ENCODE data around the gene UPK3BL2.
A peak's percentile ranks its signal among the peaks of the same experiment; 100 is the strongest.
"Not testable (repeated sequence)": the region's sequence is repeated elsewhere in the genome, so short reads cannot be mapped to it uniquely, and the experiment has no call there.

The UPK3BL2 gene, protein sequence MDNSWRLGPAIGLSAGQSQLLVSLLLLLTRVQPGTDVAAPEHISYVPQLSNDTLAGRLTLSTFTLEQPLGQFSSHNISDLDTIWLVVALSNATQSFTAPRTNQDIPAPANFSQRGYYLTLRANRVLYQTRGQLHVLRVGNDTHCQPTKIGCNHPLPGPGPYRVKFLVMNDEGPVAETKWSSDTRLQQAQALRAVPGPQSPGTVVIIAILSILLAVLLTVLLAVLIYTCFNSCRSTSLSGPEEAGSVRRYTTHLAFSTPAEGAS

DNA sequence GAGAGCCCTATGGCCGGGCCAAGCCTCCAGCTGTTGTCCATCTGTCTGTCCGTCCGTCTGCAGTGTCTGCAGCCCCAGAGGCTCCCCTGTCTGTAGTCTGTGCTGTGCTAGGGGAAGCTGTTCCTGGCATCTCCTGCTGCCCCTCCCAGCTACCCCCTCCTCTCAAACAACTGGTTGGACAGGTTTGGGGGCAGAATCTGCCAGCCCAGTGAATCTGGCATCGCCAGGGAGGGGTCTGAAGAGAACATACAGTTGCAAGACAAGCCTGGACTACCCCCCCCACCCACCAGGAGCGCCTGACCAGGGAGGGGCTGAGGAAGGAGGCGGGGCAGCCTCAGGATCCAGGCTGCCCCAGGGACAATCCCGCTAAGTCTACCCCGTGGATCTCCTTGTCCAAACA, at the start of gene UPK3BL2:
Gene UPK3BL2, minus strand, starts transcription at position 101 of the 400 bp plus-strand sequence. Its CDS starts 60 bp downstream, at position 41.
- DNase-seq: not testable (repeated sequence)

DNA sequence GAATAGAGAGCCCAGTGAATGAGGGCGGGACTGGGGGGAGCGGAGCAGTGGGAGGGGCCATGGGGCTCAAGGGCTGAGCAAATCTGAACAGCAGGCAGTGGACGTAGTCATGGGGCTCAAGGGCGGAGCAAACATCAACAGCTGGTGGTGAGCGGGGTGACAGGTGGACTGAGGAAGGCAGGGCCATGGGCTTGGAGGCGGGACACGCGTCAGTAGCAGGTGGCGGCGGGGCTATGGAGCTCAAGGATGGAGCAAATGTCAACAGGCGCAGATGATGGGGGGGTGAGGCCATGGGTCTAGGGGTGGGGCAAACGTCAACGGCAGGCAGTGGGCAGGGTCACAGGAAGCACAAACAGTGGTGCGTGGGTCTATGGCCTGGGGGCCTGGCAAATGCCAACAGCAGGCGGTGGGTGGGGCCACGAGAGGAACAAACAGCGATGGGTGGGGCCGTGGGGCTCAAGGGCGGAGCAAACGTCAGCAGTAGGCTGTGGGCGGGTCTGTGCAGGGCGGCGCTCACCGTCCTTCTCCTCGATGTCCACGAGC, 49.1 kb upstream of the UPK3BL2 start:
- not testable (repeated sequence) for DNase-seq

DNA sequence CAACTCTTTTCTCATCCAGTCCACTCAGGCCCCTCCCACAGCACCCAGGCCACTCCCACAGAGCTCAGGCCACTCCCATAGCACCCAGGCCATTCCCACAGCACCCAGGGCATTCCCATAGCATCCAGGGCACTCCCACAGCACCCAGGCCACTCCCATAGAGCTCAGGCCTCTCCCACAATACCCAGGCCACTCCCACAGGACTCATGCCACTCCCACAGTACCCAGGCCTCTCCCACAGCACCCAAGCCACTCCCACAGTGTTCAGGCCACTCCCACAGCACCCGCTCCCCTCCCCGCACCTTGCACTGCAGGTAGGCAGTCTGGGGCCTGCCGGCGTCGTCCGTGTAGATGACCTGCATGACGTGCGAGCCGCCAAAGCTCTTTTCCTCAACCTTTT, 46.4 kb upstream of the UPK3BL2 start:
- DNase-seq: not testable (repeated sequence)

DNA sequence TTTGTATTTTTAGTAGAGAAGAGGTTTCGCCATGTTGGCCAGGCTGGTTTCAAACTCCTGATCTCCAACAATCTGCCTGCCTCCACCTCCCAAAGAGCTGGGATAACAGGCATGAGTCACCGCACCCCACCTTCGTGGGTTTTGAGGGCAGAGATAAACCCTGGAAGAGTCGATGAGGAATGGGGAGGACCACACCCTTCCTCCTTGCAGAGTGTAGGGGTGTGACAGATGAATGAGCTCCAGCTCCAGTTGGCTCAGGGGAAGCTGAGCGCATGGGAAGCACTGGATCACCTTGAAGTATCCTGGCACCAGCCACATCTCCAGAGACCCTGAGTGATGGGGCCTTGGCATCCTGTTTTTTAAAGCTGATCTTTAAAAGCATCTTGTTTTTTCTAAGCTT, 40.0 kb upstream of the UPK3BL2 start:
- not testable (repeated sequence) for DNase-seq

DNA sequence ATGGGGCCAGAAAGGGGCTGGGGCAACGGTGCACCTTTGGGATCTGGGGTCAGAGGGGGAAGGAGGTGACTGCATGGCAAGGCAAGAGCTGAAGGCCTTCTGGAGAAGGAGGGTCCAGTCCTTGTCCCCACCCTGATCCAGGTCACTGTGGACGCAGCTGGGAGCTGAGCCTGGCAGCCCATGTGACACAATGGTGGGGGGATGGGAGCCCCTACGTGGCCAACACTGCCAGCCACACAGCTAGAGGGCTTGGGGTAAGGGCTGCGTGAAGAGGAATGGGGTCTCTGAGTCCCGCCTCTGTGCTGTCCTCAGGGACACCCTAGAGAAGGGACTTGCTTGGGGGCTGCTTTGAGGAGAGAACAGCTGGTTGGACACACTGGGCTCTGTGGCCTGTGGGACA, 38.2 kb upstream of the UPK3BL2 start:
- not testable (repeated sequence) for DNase-seq

DNA sequence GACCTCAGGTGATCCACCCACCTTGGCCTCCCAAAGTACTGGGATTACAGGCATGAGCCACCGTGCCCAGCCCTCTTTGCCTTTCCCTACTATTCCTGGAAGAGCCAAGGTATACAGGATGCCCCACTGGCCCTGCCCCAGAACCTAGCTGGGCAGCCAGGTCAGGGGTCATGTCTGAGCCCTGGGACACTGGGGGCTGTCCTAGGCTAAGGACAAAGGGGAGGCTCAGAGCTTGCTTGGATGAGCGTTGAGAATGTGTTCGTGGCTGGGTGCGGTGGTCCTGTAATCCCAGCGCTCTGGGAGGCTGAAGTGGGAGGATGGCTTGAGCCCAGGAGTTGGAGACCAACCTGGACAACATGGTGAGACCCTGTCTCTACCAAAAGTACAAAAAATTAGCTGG, 35.0 kb upstream of the UPK3BL2 start:
- DNase-seq: not testable (repeated sequence)

DNA sequence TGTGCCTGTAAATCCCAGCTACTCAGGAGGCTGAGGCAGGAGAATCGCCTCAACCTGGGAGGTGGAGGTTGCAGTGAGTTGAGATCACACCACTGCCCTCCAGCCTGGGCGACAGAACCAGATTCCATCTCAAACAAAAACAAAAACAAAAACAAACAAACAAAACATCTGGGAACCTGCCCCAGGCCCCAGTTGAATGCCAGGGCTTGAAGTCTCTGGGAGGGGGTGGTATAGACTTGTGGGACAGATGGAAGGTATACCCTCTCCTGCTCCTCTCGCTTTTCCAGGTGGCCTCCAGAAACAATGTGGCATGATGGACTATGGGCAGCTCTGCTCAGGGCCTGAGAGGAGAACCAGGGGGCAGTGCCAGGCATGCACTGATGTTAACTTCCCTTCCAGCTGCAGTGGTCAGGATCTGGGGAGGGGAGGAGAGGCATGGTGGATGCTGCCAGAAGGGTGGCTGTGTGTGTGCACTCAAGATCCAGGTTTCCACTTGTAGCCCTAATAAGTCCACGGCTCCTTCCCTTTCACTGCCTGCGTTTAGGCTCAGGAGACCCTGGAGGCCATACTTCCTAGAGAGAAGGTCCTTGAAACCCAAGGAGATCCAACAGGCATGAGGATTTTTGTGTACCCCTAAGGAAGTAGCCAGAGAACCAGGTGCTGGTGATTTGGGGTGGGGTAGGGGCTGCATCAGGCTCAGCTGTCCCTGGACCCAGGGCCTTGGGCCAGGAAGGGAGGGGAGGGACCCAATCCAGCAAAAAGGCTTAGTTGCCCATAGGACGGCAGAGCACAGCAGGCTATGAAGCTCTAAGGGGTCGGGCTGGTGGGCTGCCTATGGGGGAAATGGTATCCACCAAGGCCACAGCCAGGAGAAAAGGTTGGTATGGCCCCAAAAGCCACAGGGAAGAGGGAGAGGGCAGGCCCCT, 34.1 kb upstream of the UPK3BL2 start:
- not testable (repeated sequence) for DNase-seq

DNA sequence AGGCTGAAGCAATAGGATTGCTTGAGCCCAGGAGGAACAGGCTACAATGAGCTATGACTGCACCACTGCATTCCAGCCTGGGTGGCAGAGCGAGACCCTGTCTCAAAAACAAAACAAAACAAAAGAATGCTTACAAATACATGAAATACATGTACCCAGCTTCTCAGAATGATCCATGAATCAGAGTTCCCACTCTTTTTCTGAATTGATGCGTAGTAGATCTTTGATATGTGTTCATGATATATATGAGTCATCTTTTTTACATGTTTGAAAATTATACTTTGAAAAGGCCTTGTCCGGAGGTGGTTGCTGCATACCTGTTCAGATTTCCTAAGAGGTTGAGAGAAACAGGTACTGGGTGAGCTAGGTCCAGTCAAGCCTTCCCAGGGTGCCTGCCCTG, 32.9 kb upstream of the UPK3BL2 start:
- not testable (repeated sequence) for DNase-seq

DNA sequence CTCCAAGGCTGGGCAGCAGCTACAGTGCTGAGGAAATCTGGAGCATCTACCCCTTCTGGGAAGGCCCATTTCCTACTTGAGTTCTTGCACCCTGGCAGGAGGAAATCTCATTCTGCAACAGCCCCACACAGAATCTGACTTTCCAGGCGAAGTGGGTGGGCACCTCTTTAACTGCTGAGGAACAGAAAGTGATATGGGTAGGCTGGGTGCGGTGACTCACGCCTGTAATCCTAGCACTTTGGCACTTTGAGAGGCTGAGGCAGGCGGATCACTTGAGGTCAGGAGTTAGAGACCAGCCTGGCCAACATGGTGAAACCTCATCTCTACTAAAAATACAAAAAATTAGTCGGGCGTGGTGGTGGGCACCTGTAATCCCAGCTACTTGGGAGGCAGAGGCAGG, 31.1 kb upstream of the UPK3BL2 start:
- not testable (repeated sequence) for DNase-seq

DNA sequence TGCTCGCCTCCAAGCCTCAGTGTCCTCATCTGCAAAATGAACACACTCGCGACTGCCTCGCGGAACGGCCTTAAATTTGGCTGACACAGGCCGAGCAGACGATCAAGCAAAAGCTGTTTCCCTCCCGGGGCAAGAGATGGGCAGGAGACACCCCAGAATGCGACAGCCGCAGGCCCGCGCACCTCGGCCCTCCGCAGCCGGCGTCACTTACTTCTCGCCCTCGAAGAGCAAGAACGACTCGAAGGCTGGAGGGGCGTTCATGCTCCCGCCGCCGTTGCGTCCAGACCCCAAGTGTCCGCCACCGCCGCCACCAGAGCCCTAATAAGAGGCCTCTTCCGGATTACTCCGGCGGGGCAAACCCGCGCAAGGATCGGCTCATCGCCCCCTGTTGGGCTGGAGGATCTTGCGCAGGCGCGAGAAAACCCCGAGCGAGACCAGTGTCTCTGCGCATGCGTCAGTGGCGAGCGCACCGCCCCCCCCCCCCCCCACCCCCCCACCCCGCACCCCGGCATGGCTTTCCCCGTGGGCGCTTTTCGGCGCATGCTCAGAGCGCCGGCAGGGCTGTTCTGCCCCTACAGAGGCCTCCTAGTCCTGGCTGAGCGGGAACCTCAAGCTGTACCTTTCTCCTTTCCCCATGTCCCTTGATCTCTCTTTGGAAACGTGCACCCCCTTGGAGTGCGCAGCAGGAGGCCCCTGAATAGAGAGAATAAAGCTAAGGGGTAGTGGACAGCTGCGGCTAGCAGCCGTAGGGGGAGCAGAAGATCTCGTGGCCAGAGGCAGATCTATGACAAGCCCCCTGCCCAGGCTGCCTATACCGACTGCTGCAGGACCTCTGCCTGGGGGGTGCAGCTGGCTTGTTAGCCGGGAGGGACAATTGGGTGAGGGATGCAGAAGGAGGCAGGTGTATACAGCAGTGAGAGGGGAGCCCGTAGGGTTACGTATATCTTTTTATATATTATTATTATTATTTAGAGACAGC, 29.1 kb upstream of the UPK3BL2 start, which contains the start of gene POLR2J3:
Gene POLR2J3, minus strand, starts transcription at position 323 of the 979 bp plus-strand sequence. Its CDS starts 62 bp downstream, at position 261.
- peak; percentile 85 for DNase-seq

DNA sequence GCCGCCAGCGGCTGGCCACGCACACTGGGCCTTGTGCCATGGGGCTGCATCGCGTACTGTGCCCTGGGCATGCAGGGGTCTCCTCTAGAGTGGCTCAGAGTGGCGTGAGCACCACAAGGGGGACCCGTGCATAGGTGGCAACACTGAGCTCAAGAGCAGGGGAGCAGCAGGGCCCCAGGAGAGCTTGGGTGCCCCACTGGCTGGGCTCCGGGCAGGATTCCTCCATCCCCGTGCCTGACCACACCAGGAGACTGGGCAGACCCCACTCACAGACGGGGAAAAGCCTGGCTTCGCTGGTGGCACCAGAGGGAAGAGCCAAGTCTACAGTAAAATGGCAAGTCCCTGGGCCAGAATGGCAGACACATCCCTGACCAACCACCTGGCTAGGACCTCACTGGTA, 25.1 kb upstream of the UPK3BL2 start:
- not testable (repeated sequence) for DNase-seq

DNA sequence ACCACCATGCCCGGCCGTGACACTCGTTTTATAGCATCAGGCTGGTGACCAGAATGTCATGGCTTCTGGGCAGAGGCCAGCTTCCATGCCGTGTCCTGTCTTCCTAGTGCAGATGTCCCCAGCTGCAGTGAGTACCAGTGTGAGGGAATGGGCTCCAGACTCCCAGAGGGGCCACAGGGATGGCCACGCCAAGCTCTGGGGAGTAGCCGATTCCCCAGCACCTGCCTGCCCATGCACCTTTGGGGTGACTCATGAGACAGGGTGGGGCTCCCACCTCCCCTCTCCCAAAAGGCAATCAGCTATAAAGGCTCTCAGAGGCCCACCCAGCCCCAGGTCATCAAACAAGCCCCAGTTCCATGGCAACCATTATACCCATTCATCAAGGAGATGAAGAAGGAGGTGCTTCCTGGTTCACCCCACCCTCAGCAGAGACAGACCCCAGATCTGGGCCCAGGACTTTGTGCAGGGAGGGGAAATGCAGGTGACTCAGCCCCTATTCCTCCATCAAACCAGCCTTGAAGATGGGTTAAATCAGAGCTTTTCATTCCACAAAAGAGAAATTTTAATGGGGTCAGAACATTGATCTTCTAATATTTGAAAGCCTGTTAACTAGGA, 7.4 kb upstream of the UPK3BL2 start, which contains the start of gene SPDYE2:
Gene SPDYE2, plus strand, starts transcription at position 419 of the 615 bp plus-strand sequence. CDS start 2,030 bp downstream, outside the sequence.
- DNase-seq: not testable (repeated sequence)

DNA sequence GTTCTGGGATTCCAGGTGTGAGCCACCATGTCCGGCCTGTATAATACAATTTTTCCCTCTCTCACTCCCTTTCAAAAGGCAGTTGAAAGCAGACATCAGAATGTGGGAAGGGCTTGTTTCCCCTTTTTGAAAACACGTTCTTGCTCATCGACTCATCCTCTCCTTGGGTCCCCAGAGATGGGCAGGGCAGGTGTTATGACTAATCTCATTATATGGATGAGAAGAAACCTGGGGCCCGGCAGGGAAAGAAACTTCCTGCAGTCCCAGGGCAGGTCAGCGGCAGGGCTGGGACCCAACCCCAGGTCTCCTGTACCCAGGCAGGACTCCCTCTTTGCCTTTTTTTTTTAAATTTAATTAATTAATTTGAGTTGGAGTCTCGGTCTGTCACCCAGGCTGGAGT, 2.9 kb upstream of the UPK3BL2 start:
- DNase-seq: not testable (repeated sequence)

DNA sequence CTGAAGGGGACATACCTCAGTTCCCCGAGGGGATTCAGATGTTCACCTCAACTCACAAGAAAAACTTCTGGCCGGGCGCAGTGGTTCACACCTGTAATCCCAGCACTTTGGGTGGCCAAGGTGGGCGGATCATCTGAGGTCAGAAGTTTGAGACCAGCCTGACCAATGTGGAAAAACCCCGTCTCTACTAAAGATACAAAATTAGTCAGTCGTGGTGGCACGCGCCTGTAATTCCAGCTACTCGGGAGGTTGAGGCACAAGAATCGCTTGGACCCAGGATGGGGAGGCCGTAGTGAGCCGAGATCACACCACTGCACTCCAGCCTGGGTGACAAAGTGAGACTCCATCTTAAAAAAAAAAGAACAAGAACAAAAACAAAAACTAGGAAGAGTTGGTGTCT, 1.8 kb upstream of the UPK3BL2 start:
- not testable (repeated sequence) for DNase-seq

DNA sequence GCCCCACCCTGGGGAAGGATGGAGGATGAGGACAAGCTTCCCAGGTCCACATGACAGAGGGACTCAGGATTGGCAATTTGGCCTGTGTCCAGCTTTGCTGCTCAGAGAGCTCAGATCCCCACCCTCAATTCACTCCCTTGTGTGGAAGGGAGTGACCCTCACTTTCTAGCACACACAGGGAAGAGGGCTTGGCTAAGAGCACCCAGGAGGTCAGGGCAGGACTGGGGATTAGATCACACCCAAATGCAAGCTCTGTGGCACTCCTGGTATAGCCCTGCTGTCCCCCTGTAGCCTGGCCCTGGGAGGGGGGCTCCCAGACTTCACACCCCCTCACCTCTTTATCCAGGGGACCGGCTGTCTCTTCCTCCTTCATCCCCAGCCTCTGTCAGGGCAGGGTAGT, 876 bp upstream of the UPK3BL2 start:
- DNase-seq: not testable (repeated sequence)

DNA sequence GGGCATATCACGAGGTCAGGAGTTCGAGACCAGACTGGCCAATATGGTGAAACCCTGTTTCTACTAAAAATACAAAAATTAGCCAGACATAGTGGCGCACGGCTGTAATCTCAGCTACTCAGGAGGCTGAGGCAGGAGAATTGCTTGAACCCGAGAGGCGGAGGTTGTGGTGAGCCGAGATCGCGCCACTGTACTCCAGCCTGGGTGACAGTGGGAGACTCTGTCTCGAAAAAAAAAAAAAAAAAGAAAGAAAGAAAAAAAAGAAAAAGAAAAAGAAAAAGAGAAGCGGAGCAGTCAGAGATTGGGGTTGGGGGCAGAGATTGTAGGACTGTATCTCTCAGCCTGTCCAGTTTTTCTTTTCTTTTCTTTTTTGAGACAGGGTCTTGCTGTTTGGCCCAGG, 725 bp downstream of the UPK3BL2 start:
- not testable (repeated sequence) for DNase-seq

DNA sequence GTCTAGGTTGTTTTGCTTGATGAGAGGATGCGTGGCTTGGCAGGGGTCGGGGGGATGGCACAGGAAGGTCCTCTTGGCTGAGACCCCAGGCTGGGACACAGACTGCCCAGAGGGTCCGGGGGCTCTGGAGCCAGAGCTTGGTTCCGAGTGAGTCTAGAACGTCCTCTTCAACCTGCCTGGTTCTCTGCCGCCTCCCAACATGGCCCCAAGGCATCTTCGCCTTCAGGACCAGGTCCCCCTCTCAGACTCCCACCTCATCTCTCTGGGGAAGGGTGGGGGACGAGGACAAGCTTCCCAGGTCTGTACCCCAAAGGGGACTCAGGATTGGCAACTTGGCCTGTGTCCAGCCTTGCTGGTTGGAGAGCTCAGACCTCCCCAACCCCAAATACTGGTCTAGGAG, 1.4 kb downstream of the UPK3BL2 start:
- not testable (repeated sequence) for DNase-seq

DNA sequence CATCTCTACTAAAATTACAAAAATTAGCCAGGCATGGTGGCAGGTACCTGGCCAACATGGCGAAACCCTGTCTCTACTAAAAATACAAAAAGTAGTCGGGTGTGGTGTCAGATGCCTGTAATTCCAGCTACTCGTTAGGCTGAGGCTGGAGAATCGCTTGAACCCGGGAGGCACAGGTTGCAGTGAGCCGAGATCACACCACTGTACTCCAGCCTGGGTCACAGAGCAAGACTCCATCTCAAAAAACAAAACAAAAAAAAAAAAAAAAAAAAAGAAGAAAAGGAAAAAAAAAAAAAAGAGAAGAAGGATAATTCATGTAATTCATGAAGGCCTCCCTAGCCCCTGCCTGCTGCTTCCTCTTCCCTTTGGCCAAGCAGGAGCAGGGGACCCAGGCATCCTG, 2.9 kb downstream of the UPK3BL2 start:
- not testable (repeated sequence) for DNase-seq

DNA sequence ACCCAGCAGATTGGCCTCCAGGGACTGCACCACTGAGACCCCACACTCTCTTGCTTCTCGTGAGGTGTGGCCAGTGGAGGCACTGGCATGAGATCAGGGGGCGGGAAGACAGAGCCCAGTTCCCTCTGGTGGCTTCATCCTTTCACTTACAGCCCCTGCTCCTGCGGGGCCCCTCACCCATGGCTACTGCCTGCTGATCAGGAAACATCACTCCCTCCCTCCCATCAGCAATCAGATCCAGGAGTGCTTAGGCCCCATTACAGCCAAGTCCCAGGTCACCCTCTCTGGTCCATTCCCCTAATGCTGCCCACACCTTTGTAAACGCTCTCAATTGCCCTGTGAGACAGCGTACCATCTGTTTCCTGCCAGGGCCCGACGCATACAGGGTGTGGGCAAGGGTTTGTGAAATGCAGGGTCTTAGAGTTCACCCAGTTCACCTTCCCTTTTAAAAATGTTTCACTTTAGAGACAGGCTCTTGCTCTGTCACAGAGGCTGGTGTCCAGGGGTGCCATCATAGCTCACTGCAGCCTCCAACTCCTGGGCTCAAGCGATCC, 8.4 kb downstream of the UPK3BL2 start:
- DNase-seq: not testable (repeated sequence)

DNA sequence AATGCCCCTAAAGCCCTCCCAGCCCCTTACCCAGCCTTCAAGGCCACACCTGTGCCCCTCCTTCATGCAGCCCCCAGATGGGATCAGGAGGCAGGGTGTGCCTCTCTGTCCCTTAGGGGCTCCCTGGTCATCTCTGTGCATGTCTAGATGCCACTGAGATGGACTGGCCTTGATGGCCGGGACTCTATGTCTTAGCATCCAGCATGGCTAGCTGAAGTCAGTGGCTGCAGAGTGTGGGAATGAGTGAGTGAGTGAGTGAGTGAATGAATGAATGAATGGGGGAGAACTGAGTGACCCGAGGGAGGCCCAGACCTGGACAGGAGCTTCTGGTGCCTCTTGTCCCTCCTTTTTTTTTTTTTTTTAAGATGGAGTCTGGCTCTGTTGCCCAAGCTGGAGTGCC, 11.4 kb downstream of the UPK3BL2 start:
- not testable (repeated sequence) for DNase-seq

DNA sequence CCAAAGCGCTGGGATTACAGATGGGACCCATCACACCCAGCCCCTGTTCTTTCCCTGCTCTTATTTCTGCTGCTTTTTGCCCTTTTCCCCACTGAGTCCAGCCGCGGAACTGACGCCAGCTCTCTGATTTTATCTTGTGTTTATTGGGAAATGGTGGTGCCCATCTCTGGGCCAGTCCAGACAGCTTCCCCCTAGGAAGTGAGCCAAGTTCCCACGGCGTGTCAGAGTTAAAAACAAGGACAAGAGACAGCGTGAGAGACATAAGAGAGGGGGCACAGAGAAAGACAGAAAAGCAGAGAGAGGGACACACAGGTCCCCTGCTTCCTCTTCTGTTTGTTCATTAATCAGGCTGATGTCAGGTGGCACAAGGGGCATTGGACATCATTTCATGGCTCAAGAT, 11.9 kb downstream of the UPK3BL2 start:
- not testable (repeated sequence) for DNase-seq

Measured in inflammatory macrophage treated with lipopolysaccharide for 4 hours (primary cell).